ENCODE data around the gene IGSF3.
"Not testable (repeated sequence)": the region's sequence is repeated elsewhere in the genome, so short reads cannot be mapped to it uniquely, and the experiment has no call there.

Gene IGSF3

DNA sequence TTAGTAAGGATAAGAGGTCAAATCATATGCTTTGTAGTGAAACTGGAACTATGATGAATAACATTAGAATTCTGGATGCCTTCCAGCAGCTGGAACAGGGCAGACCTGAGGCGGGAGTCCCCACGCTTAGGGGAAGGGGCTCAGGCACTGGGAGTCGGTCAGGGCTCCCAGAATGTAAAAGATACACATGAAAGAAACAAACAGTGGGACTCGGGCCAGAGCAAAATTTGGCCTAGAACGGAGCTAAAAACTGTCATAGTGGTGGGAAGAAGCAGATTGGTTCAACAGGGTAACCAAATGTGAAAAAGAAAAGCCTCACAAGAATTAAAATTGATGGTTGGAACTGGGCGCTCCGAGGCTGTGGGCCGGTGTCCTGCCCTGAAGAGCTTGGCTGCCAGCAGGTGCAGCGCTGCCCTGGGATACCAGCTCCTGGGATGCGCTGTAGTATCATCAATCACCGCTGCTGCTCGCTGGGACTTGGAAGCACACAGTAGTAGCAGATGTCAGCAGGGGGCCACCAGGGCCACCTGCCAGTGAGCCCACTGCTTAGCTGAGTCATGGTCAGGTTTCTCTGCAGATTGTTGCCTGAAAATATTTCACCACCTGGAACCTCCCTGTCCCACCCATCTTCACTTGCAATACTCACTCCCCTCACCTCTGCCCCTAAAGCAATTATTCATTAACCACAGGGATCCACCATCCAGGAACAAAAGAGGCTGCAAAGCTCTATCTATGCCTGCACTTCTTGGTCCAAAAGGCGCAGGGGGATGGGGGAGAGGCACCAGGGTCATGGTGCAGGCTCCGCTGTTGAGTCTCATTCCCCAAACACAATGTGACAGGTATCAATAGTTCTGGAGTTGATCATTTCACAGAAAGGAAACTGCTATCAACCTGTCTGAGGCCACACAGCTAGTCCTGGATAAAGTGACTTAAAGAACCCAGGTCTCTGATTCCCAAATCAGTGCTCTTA, 24.9 kb downstream of the IGSF3 start:
- peaks cover 10% of the 10 kb centered on the region for H3K27me3 Mint-ChIP-seq
- H3K9me3 Mint-ChIP-seq; H3K36me3 Mint-ChIP-seq; DNase-seq (ENCODE audit: low spot score in 2 of 2); H3K4me3 Mint-ChIP-seq; H3K27ac Mint-ChIP-seq; H3K4me1 Mint-ChIP-seq; ATAC-seq (ENCODE audit: low read depth): not testable (repeated sequence)

GRCh38 chr1:116637583-116637982, 29.9 kb downstream of the IGSF3 start:
- H3K9me3 Mint-ChIP-seq; H3K27me3 Mint-ChIP-seq; ATAC-seq (ENCODE audit: low read depth); H3K4me3 Mint-ChIP-seq; DNase-seq (ENCODE audit: low spot score in 2 of 2); H3K27ac Mint-ChIP-seq; H3K36me3 Mint-ChIP-seq; H3K4me1 Mint-ChIP-seq: not testable (repeated sequence)

DNA sequence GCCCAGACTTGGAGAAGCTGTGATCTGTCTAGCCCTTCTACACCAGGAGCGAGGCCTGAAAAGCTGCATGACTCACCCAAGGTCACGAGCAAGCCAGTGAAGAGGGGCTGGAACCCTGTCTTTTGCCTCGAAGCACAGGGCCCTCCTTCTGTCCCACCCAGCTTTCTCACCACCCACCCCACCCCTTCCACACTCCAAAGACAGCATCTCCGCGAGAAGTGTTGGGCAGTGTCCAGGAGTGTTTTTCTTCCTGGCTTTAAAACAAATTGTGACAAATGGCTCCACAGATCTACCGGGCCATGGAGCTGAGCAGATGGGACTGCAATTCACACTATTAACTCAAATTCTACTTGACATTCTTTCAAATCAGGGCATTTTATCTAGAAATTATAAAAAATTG, 30.9 kb downstream of the IGSF3 start:
- H3K36me3 Mint-ChIP-seq; ATAC-seq (ENCODE audit: low read depth); H3K4me1 Mint-ChIP-seq; H3K27ac Mint-ChIP-seq; DNase-seq (ENCODE audit: low spot score in 2 of 2); H3K4me3 Mint-ChIP-seq; H3K27me3 Mint-ChIP-seq; H3K9me3 Mint-ChIP-seq: not testable (repeated sequence)

DNA sequence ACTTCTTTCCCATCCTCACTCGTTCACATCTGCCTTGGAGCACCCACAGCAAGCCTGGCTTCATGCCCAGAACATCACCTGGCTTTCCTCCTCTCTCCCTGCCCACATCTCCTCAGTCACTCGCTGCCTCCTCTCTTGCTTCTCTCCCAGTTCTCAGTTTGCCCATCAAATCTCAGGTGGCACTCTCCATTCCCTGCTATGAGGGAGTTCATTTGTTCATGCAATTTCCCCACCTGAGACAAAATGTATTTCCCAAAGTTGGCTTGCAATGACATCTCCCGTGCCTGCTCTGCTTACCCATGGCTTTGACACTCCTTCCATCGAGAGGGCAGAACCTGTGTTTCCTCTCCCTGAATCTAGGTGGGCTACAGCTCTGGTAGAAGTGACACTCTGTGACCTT, 33.1 kb downstream of the IGSF3 start:
- DNase-seq (ENCODE audit: low spot score in 2 of 2); H3K4me3 Mint-ChIP-seq; H3K4me1 Mint-ChIP-seq; H3K36me3 Mint-ChIP-seq; H3K27ac Mint-ChIP-seq; H3K9me3 Mint-ChIP-seq; ATAC-seq (ENCODE audit: low read depth); H3K27me3 Mint-ChIP-seq: not testable (repeated sequence)

GRCh38 chr1:116631996-116632925, 35.3 kb downstream of the IGSF3 start:
- ATAC-seq (ENCODE audit: low read depth); DNase-seq (ENCODE audit: low spot score in 2 of 2); H3K36me3 Mint-ChIP-seq; H3K4me1 Mint-ChIP-seq; H3K4me3 Mint-ChIP-seq; H3K27ac Mint-ChIP-seq; H3K27me3 Mint-ChIP-seq; H3K9me3 Mint-ChIP-seq: not testable (repeated sequence)

GRCh38 chr1:116631554-116631953, 36.0 kb downstream of the IGSF3 start:
- not testable (repeated sequence) for H3K27ac Mint-ChIP-seq; H3K27me3 Mint-ChIP-seq; H3K9me3 Mint-ChIP-seq; H3K4me3 Mint-ChIP-seq; H3K36me3 Mint-ChIP-seq; DNase-seq (ENCODE audit: low spot score in 2 of 2); ATAC-seq (ENCODE audit: low read depth)
- peaks cover 11% of the 10 kb centered on the region for H3K4me1 Mint-ChIP-seq

DNA sequence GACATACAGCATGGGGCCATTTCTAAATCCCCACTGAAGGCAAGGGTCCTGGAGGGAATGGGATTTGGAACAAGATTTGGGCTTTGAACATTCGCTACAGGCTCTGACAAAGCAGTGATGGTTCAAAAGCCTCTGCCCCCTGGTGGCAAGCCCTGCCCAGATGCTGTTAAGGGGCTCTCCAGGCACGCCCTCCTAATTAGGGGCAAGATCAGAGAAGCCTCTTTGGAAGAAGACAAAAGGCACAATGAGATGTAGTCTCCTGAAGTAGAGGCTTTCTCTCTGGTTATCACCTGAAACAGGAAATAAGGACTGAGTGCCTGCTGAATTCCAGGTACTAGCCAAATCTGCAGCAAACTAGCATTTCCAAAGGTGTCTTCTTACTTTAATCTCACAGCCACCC, 37.5 kb downstream of the IGSF3 start:
- H3K27me3 Mint-ChIP-seq, result not testable (repeated sequence)

DNA sequence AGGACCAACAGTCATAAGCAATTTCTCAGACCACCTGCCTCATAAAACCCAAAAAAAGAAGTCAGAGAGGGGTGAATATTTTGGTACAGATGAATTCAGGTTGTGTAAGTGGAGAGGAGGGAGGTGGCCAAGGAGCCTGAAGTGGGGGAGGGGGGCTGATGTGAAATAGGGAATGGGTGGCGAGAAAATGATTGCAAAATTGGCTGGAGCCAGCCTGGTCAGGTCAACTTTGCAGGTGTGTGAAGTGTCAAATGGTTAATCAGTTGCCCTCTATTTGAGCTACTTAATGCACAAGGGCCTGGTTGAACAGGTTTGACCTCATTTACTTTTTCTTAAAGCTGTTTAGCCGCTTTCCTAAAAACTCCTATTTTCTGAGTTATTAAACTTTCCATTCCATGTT, 38.1 kb downstream of the IGSF3 start:
- not testable (repeated sequence) for H3K36me3 Mint-ChIP-seq; H3K4me3 Mint-ChIP-seq; ATAC-seq (ENCODE audit: low read depth); DNase-seq (ENCODE audit: low spot score in 2 of 2); H3K9me3 Mint-ChIP-seq; H3K27me3 Mint-ChIP-seq
- Mint-ChIP-seq H3K27ac (peak overlapping the region; percentile 81), H3K4me1 (peaks cover 14% of the 10 kb centered on the region)

More for the DNA sequence above, 37.5 kb downstream of the IGSF3 start:
- DNase-seq (ENCODE audit: low spot score in 2 of 2); H3K36me3 Mint-ChIP-seq; H3K27ac Mint-ChIP-seq; ATAC-seq (ENCODE audit: low read depth); H3K9me3 Mint-ChIP-seq; H3K4me3 Mint-ChIP-seq: not testable (repeated sequence)
- H3K4me1 Mint-ChIP-seq, result peaks cover 14% of the 10 kb centered on the region

GRCh38 chr1:116628448-116628847, 39.1 kb downstream of the IGSF3 start:
- ATAC-seq (ENCODE audit: low read depth) (peak; percentile 34), DNase-seq (ENCODE audit: low spot score in 2 of 2) (peak in 1 of 2 donors; percentile 16)
- H3K36me3 Mint-ChIP-seq, result no peaks in the 10 kb centered on the region
- peaks cover 1% of the 10 kb centered on the region for H3K27me3 Mint-ChIP-seq
- H3K4me3 Mint-ChIP-seq, result no peak overlapping the region
- H3K9me3 Mint-ChIP-seq, result no peaks in the 10 kb centered on the region
- peak overlapping the region; percentile 81 for H3K27ac Mint-ChIP-seq
- peaks cover 14% of the 10 kb centered on the region for H3K4me1 Mint-ChIP-seq

DNA sequence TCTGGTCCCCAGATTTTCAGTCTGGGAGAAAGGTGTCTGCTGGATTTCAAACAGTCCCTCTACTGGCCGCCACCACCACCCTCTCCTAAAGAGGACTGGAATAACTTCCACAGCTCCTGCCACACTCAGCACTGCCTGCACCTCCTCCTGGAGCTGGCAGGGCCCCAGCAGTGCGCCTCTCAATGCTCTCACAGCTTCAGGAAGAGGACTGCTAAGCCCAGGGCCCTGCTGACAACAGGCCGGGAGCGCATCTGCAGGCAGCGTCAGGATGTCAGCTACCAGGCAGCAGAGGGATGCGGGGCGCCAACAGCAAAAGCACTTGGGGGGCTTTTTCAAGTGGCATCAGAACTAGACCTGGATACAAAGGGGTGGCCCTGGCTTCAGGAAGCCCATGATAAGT, 40.2 kb downstream of the IGSF3 start:
- H3K27me3 Mint-ChIP-seq; H3K9me3 Mint-ChIP-seq; H3K27ac Mint-ChIP-seq; H3K4me3 Mint-ChIP-seq; ATAC-seq (ENCODE audit: low read depth); H3K36me3 Mint-ChIP-seq; DNase-seq (ENCODE audit: low spot score in 2 of 2): not testable (repeated sequence)
- H3K4me1 Mint-ChIP-seq, result peaks cover 14% of the 10 kb centered on the region

DNA sequence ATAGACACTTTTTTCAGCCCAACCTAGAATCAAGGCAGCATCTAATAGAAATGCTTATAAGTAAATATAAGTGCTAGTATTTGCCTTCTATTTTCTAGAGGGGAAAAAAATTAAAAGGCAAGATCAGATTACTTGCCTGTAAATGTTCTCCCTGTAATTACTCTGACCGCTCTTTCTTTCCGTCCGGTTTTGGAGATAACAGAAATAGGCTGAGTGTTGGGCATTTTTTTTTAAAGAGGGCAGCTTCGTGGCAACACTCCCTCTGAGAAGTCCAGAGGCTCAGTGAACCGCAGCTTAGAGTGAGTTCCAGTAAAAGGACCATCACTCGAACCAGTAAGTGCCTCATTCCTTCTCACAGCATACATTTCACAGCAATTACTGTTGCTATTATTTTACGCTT, 40.6 kb downstream of the IGSF3 start:
- not testable (repeated sequence) for DNase-seq (ENCODE audit: low spot score in 2 of 2); ATAC-seq (ENCODE audit: low read depth); H3K4me3 Mint-ChIP-seq; H3K36me3 Mint-ChIP-seq; H3K27me3 Mint-ChIP-seq; H3K27ac Mint-ChIP-seq; H3K9me3 Mint-ChIP-seq
- H3K4me1 Mint-ChIP-seq, result peaks cover 14% of the 10 kb centered on the region

DNA sequence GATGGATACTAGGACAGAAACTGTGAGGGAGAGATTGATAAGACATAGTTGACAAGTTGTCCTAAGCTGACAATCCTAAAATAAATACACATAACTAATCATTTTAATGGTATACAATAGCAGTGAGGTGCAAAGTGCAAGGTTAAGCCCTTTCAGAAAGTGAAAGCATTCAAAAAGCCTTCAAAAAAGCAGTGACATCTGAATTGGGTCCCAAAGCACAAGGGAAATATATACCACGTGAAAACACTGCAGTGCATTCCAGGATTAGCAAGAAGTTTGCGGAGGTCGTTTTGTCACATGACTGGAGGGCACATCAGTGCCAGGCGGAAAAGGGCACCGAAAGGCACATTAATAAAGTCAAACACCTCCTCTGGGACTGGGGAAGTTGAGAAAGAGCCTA, 42.4 kb downstream of the IGSF3 start:
- H3K4me1 Mint-ChIP-seq, result peaks cover 14% of the 10 kb centered on the region
- not testable (repeated sequence) for H3K36me3 Mint-ChIP-seq; H3K27me3 Mint-ChIP-seq; DNase-seq (ENCODE audit: low spot score in 2 of 2); ATAC-seq (ENCODE audit: low read depth); H3K4me3 Mint-ChIP-seq; H3K9me3 Mint-ChIP-seq; H3K27ac Mint-ChIP-seq

- no peak overlapping the region for H3K27ac Mint-ChIP-seq
- peaks cover 1% of the 10 kb centered on the region for H3K27me3 Mint-ChIP-seq
- peaks cover 2% of the 10 kb centered on the region for H3K9me3 Mint-ChIP-seq
- DNase-seq (ENCODE audit: low spot score in 2 of 2) (no peak), ATAC-seq (ENCODE audit: low read depth) (no peak)
- peaks cover 1% of the 10 kb centered on the region for H3K36me3 Mint-ChIP-seq
- peaks cover 12% of the 10 kb centered on the region for H3K4me1 Mint-ChIP-seq
- no peak overlapping the region for H3K4me3 Mint-ChIP-seq
Measured at GRCh38 chr1:116624040-116624439, 43.5 kb downstream of the IGSF3 start.

GRCh38 chr1:116622496-116622895, 45.0 kb downstream of the IGSF3 start:
- H3K36me3 Mint-ChIP-seq; H3K4me3 Mint-ChIP-seq; ATAC-seq (ENCODE audit: low read depth); H3K4me1 Mint-ChIP-seq; H3K27ac Mint-ChIP-seq; H3K27me3 Mint-ChIP-seq; DNase-seq (ENCODE audit: low spot score in 2 of 2); H3K9me3 Mint-ChIP-seq: not testable (repeated sequence)

Data from memory B cell (primary cell).